ENCODE results near the gene TMEM198.

Gene TMEM198, protein sequence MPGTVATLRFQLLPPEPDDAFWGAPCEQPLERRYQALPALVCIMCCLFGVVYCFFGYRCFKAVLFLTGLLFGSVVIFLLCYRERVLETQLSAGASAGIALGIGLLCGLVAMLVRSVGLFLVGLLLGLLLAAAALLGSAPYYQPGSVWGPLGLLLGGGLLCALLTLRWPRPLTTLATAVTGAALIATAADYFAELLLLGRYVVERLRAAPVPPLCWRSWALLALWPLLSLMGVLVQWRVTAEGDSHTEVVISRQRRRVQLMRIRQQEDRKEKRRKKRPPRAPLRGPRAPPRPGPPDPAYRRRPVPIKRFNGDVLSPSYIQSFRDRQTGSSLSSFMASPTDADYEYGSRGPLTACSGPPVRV

GRCh38 chr2:219543596-219544358 is at the start of gene TMEM198, which contains the start of gene CHPF:
Gene TMEM198 (plus strand): TSS chr2:219544028. CDS start chr2:219544728, 700 bp downstream.
Gene CHPF (minus strand): TSS chr2:219543809. CDS start chr2:219543538, 271 bp downstream.
- DNase-seq (ENCODE audit: low read depth in 3 of 3): peak; percentile 82 to 90 (median 86)

DNA sequence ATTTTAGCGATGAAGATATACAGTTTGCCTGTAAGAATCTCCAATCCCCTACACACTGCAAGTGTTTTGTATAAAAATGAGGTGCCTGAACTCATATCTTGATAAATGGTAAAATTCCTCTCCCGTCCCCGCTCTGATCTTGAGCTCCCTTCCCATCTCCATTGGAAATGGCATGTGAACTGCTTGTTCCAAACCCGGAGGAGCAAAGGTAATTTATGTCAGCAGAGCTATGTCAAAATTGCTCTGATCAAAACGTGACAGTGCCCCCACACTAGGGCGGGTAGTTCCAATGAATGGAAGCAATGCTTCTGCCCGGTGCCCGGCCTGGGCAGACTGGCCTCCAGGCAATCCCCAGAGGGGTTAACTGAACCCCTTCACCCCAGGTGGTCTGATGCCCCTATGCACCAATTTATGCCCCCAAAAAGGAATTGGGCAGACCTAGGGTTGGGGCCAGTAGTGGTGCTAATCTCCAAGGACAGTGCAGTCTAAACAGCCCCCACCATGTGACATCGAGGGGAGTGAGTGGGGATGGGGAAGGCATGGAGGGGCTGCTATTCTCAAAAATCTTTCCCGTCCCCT is 48.8 kb upstream of the TMEM198 start:
- no peak for DNase-seq (ENCODE audit: low read depth in 3 of 3)

- DNase-seq (ENCODE audit: low read depth in 3 of 3): peak in 2 of 3 experiments; percentile 13 to 26
Observed at GRCh38 chr2:219495531-219496122, 48.2 kb upstream of the TMEM198 start.

- DNase-seq (ENCODE audit: low read depth in 3 of 3): no peak
Observed at GRCh38 chr2:219496247-219496824, 47.5 kb upstream of the TMEM198 start.

DNA sequence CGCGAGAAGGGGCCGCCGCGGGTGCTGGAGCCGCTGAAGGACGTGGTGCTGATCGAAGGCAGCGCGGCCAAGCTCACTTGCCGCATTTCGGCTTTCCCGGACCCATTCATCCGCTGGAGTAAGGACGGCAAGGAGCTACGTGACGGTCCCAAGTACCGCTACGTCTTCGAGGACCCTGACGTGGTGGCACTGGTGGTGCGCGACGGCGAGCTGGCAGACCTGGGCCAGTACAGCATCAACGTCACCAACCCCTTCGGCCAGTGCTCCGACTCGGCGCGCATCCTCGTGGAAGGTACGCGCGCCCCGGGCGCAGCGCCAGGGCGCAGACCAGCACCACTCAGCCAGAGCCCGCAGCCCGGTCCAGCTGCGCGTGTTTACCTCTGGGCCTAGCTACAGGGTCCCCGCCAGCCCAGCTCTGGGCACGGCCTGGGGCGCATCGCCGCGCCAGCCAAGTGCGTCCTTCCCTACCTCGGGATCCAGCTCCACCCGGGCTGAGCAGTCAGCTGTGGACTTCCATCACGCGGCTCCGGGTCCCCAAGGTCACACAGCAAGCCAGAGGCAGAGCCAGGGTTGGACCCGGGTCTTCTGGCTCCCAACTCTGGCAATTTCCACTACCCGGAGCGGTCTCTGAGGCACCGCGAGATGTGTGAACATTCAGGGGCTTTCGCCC is 46.9 kb upstream of the TMEM198 start:
- no peak for DNase-seq (ENCODE audit: low read depth in 3 of 3)

DNA sequence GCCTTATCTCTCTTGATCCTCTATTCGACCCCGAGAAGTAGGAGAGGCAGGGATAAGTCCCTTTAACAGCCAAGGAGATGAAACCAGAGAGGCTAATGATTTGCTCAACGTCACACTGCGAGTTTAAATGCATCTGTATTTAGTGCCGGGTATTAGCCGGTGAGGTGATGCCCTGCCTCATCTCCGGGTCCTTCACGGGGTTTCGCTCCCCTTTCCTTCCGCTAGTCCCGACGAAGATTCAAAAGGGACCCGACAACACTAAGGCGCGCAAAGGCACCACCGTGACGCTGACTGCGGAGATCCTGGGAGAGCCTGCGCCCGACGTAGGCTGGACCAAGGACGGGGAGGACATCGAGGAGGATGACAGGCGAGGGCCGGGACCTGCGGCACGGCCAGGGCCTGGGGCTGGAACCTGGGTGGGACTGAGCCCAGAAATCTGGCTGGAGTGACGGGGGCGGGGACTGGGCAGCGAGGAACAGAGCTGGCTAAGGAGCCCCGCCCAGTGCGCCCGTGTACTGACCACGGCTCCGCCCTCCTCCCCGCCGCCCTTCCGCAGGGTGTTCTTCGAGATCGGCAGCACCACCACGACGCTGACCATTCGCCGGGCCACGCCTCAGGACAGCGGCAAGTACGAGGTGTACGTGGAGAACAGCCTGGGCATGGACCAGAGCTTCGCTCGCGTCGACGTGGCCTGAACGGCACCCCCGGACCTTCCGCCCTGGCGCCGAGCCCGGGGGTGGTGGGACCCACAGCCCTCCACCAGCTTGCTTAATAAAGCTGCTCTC is 46.1 kb upstream of the TMEM198 start:
- DNase-seq (ENCODE audit: low read depth in 3 of 3): peak in 1 of 3 experiments; percentile 5

- DNase-seq (ENCODE audit: low read depth in 3 of 3): peak; percentile 78 to 88 (median 84)
Observed at GRCh38 chr2:219498280-219499057, 45.4 kb upstream of the TMEM198 start, which contains the start of gene GMPPA. Gene GMPPA (plus strand): TSS chr2:219498891. CDS start chr2:219499976, 1,085 bp downstream.

GRCh38 chr2:219499058-219499307 is 44.8 kb upstream of the TMEM198 start:
- DNase-seq (ENCODE audit: low read depth in 3 of 3): no peak

DNA sequence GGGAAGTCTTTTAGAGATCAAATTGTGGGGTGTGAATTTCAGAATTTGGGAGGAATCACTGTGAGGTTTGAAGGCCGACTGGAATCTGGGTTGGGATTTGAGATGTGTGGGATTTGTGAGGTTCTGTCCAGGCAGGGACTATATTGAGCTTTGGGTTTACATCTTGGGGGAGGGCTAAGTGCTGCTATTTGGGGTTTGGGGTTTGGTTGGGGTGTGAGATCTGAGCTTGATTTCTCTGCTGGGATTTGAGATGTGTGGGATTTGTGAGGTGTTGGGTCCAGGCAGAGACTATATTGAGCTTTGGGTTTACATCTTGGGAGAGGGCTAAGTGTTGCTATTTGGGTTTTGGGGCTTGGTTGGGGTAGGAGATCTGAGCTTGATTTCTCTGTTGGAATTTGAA is 44.3 kb upstream of the TMEM198 start:
- no peak for DNase-seq (ENCODE audit: low read depth in 3 of 3)

- no peak for DNase-seq (ENCODE audit: low read depth in 3 of 3)
Observed at GRCh38 chr2:219500135-219500534, 43.7 kb upstream of the TMEM198 start.

- DNase-seq (ENCODE audit: low read depth in 3 of 3): no peak
Observed at GRCh38 chr2:219501849-219502248, 42.0 kb upstream of the TMEM198 start.

GRCh38 chr2:219502618-219503017 is 41.2 kb upstream of the TMEM198 start:
- no peak for DNase-seq (ENCODE audit: low read depth in 3 of 3)

GRCh38 chr2:219505585-219505984 is 38.2 kb upstream of the TMEM198 start:
- no peak for DNase-seq (ENCODE audit: low read depth in 3 of 3)

DNA sequence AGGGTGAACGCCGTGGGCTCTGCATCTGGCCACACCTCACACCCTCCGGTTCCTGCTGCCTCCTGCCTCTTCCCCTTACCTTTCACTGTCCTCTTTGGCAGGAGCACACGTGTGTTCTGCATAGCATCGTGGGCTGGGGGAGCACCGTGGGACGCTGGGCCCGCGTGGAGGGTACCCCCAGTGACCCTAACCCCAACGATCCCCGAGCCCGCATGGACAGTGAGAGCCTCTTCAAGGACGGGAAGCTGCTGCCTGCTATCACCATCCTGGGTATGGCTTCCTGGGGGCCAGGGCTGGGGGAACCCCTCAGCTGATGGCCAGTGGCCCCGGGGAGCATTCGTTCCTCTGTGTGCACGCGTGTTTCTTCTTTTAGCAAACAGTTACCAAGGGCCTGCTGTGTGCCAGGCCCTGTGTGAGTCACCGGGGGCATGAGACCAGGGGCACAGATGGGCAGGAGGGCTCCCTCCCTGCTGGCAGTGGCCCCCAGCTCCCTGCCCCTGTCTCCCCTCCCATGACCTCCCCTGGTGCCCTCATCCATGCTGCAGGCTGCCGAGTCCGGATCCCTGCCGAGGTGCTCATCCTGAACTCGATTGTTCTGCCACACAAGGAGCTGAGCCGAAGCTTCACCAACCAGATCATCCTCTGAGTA is 37.6 kb upstream of the TMEM198 start:
- no peak for DNase-seq (ENCODE audit: low read depth in 3 of 3)

DNA sequence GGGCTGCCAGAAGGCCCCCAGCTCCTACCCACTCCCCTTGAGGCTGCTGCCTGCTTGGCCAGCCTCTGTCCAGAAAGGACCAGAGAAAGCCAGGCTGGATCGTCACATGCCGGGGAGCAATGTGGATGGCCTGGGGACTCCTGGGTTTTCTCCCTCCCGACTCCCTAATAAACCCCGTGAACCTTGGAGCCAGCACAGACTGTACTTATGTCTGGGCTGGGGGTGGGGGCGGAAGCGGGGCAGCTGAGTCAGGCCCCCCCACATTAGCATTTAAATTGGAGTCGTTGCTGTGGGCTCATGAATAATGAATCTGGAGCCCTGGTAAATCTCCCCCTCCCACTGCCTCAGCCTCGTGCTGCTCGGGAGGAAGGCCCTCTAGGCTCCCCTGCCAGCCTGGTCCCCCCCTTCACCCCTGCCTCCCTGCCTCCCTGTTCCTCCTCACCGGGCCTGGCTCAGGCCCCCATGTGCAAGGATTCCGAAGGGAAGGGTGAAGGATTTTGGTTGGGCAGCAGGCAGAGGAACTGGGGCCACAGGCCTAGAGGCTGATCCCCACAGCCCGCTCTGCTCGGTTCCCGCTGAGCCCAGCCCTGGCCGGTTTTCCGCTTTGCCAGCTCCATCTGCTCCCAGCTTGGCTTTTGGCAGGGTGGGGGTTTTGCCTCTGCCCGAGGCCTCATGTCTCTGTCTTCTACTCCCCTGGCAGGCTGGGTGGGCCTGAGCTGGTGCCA is 36.9 kb upstream of the TMEM198 start:
- no peak for DNase-seq (ENCODE audit: low read depth in 3 of 3)

DNA sequence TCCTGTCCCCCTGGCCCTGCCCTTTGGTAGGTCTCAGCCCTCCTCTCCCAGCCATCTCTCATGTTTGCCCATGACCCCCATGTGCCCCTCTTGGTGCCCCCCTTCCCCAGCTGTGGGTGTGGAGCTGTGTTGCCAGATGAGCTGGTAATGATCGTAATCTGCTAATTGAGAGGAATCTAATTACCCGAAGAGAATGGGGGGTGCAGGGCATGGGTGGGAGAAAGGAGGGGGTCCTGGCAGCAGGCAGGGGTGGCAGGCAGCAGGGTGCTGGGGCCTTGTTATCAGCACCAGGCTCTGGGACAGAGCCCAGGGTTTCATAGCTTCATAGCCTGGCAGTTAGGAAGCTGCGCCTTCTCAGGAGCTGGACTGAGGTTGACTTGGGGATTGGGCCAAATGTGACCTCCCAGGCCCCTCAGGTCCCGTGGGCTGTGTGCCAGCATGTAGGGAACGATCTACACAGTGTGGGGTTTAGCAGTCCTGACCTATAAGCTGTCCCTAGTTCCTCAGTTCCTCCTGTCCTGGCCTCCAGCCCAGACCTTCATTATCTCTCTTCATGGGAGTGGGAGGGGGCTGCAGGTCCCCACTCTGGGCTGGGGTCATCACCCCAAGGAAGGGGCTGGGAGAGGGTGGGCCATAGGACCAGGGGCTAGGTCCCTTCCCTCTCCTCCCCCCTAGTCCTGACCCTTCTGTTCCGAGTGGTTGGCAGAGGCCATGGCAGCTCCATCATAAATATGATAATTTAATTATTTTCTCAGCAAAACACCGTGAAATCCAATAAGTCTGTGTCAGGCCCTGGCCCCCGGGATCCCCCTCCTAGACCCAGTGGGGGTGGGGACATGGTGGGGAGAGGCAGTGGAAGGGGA is 36.0 kb upstream of the TMEM198 start:
- DNase-seq (ENCODE audit: low read depth in 3 of 3): no peak

DNA sequence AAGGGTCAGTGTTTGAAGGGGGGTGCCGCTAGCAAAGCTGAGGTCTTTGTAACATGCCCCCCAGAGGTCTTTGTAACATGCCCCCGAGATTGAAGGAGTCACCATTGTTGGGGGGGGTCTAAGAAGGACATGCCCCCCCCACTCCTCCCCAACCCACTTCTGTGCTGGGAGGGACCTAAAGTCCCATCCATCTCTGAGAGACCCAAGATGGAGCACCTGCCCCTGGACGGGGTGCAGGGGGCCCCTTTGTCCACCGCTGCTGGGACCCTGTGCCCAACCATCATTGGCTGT is 35.4 kb upstream of the TMEM198 start:
- DNase-seq (ENCODE audit: low read depth in 3 of 3): no peak
